Tibial nerve (tissue), 4 donors: ENCODE data around the gene RIMS4.

ENCODE experiments used
- CTCF ChIP-seq, 5 experiments: fragments of 200-600 bp in 3 of 5; fragments of 450-650 bp in 2 of 5; sonication (generic) in 3 of 5; IDR thresholded peaks; one replicate each; pipeline ENCODE4 v1.5.1; 2016 to 2019; ENCODE audit warnings: antibody characterized with exemption in 5 of 5, mild to moderate bottlenecking in 3 of 5, moderate library complexity in 2 of 5
- EP300 ChIP-seq, 2 donors: sonication (generic); formaldehyde crosslinking; IDR thresholded peaks; one replicate each; pipeline ENCODE4 v1.6.1; 2017; ENCODE audit warnings: antibody characterized with exemption in 2 of 2, mild to moderate bottlenecking in 1 of 2

- TF ChIP-seq CTCF (IDR thresholded peaks at IDR 0.05) (no peak), EP300 (IDR thresholded peaks at IDR 0.05) (no peak)
Observed at GRCh38 chr20:44834693-44835092, 24.3 kb upstream of the RIMS4 start.
